ENCODE results near the gene C22orf31.
"Not testable (repeated sequence)": the region's sequence is repeated elsewhere in the genome, so short reads cannot be mapped to it uniquely, and the experiment has no call there.

Gene C22orf31

GRCh38 chr22:29040385-29041275, 21.0 kb downstream of the C22orf31 start:
- in situ Hi-C loops (cut with HindIII; ENCODE audit: low pct_unique_long_range_greater_than_20kb, low sequenced_read_pairs): no loop called here
- TF ChIP-seq JUND (IDR thresholded peaks at IDR 0.05; ENCODE audit: low read depth): no peak
- peak in 1 of 2 experiments; percentile 75 for DNase-seq (ENCODE audit: low read depth in 1 of 2, low spot score in 1 of 2)

- DNase-seq (ENCODE audit: low read depth in 1 of 2, low spot score in 1 of 2); in situ Hi-C loops (cut with HindIII; ENCODE audit: low pct_unique_long_range_greater_than_20kb, low sequenced_read_pairs): not testable (repeated sequence)
Measured at GRCh38 chr22:29039684-29040083, 21.9 kb downstream of the C22orf31 start.

DNA sequence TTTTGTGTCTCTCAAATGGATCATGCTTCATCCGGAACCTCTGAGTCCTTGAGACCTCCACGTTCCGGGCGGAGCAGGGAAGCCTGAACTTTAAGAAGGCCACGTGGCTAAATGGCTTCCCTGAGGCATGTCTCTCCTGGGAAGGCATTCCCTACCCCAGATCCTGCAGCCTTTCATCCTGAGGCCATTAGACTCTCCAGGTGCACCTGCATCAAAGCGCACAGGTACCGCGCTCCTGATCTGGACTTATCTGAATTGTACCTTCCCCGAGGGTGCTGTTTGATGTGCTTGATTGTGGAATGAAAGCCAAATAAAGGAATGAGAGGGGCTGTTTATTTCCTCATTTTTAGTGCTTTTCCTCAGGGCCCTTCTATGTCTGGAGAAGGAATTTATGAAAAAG, 22.5 kb downstream of the C22orf31 start:
- in situ Hi-C loops (cut with HindIII; ENCODE audit: low pct_unique_long_range_greater_than_20kb, low sequenced_read_pairs): no loop called here
- no peak for TF ChIP-seq JUND (IDR thresholded peaks at IDR 0.05; ENCODE audit: low read depth)
- no peak for DNase-seq (ENCODE audit: low read depth in 1 of 2, low spot score in 1 of 2)

- in situ Hi-C loops (cut with HindIII; ENCODE audit: low pct_unique_long_range_greater_than_20kb, low sequenced_read_pairs): no loop called here
- no peak for TF ChIP-seq JUND (IDR thresholded peaks at IDR 0.05; ENCODE audit: low read depth)
- DNase-seq (ENCODE audit: low read depth in 1 of 2, low spot score in 1 of 2): peak in 1 of 2 experiments; percentile 20
Measured at GRCh38 chr22:29037340-29037932, 24.2 kb downstream of the C22orf31 start.

DNA sequence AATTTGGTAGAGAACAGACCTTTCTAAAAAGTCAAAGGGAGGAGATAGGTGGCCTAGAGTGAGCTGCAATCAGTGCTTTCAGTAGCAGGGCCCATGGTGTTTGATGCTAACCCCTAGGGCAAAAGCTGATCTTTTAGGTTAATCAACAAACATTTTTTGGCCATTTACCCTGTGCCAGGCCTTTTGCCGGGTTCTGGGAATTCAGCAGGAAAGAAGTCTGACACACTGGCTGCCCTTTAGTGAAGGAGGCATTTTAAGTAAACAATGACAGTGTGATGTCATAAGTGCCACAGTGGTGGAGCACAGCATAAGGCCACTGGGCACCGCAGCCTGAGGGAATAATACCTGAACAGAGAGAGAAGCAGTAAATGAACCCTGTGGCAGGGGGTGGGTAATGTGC, 29.0 kb downstream of the C22orf31 start:
- in situ Hi-C loops (cut with HindIII; ENCODE audit: low pct_unique_long_range_greater_than_20kb, low sequenced_read_pairs): no loop called here
- no peak for TF ChIP-seq JUND (IDR thresholded peaks at IDR 0.05; ENCODE audit: low read depth)
- DNase-seq (ENCODE audit: low read depth in 1 of 2, low spot score in 1 of 2): peak in 1 of 2 experiments; percentile 39

DNA sequence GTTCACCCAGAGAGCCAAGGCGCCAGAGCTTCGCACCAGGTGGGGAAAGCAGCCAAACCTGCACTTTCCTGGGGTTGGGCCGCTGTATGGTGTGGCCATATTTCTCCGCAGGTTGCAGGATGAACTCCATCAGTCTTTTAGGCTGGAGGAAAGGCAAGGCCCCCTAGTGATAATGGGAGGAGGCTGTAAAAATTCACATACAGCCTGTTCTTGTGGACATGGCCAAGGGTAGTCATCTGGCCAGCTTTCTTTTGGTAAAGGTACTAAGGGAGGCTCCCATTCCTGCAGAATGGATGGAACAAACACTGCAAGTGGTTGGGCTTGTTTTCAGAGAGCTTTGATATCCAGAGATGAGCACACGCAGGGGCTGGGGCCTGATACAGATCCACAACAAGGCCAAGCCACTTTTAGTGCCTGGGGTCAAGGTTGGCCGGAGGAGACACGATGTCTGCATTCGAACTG, 29.6 kb downstream of the C22orf31 start:
- no peak for DNase-seq (ENCODE audit: low read depth in 1 of 2, low spot score in 1 of 2)
- in situ Hi-C loops (cut with HindIII; ENCODE audit: low pct_unique_long_range_greater_than_20kb, low sequenced_read_pairs): no loop called here

GRCh38 chr22:29031227-29032011, 30.2 kb downstream of the C22orf31 start:
- no peak for TF ChIP-seq JUND (IDR thresholded peaks at IDR 0.05; ENCODE audit: low read depth)
- in situ Hi-C loops (cut with HindIII; ENCODE audit: low pct_unique_long_range_greater_than_20kb, low sequenced_read_pairs): no loop called here
- DNase-seq (ENCODE audit: low read depth in 1 of 2, low spot score in 1 of 2): no peak

More for the DNA sequence above, 29.6 kb downstream of the C22orf31 start:
- no peak for TF ChIP-seq JUND (IDR thresholded peaks at IDR 0.05; ENCODE audit: low read depth)

- no peak for TF ChIP-seq JUND (IDR thresholded peaks at IDR 0.05; ENCODE audit: low read depth)
- peak in 1 of 2 experiments; percentile 32 for DNase-seq (ENCODE audit: low read depth in 1 of 2, low spot score in 1 of 2)
- in situ Hi-C loops (cut with HindIII; ENCODE audit: low pct_unique_long_range_greater_than_20kb, low sequenced_read_pairs): no loop called here
Measured at GRCh38 chr22:29030618-29031226, 30.9 kb downstream of the C22orf31 start.

DNA sequence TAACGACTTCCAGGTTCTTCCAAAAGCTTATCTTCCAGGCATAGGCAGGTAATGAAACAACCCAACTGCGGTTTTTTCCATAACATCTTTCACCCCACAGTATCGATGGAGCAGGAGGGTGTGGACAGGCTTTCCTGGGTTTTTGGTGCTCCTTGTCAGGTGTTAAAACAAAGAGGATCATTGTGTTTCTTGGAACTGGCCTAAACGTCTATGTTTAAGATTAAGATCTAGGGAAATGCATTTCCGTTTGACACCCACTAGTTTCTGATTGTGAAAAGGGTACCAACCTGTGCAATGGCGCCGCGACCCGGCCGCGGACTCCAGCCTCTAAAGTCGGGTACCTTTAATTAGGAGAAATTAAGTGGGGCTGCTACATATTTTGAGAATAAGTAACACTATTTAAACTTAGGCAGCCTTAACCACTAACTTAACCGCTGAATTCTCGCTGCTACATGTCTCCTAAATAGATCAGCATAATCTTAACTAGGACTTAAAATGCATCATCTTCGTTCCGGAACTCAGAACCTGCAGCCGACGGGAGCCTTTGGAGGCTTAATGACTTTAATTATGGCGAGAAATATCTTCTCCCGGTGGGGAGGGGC, 31.5 kb downstream of the C22orf31 start:
- in situ Hi-C loops (cut with HindIII; ENCODE audit: low pct_unique_long_range_greater_than_20kb, low sequenced_read_pairs): no loop called here
- TF ChIP-seq JUND (IDR thresholded peaks at IDR 0.05; ENCODE audit: low read depth): no peak
- no peak for DNase-seq (ENCODE audit: low read depth in 1 of 2, low spot score in 1 of 2)

- DNase-seq (ENCODE audit: low read depth in 1 of 2, low spot score in 1 of 2): no peak
- in situ Hi-C loops (cut with HindIII; ENCODE audit: low pct_unique_long_range_greater_than_20kb, low sequenced_read_pairs): no loop called here
- no peak for TF ChIP-seq JUND (IDR thresholded peaks at IDR 0.05; ENCODE audit: low read depth)
Measured at GRCh38 chr22:29029202-29030000, 32.2 kb downstream of the C22orf31 start.

DNA sequence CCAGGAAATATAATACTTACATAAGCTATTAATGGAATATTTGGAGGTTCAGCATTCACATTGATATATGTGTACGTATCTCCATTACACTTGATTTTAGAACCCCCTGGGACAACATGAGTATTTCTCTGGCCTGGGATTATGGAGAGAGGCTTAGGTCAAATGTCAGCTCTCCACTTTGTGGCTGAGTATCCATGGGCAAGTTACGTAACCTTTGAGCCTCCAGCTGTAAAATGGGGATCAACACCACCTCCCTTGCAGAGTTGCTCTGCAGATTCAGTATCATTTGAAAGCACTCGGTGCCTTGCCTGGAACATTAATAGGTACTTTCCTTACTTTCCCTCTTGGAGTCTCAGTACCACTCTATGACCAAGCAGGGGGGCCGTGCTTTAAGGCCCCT, 33.2 kb downstream of the C22orf31 start:
- DNase-seq (ENCODE audit: low read depth in 1 of 2, low spot score in 1 of 2): no peak
- in situ Hi-C loops (cut with HindIII; ENCODE audit: low pct_unique_long_range_greater_than_20kb, low sequenced_read_pairs): no loop called here
- TF ChIP-seq JUND (IDR thresholded peaks at IDR 0.05; ENCODE audit: low read depth): no peak

Data from T47D (cell line).